Prostate gland (tissue), 2 donors: ENCODE results near the gene HLA-DQB1.

Source experiments
- POLR2AphosphoS5 ChIP-seq: sonication (generic); formaldehyde crosslinking; IDR thresholded peaks from one replicate; pipeline ENCODE4 v1.6.1; 2017; ENCODE audit warnings: antibody characterized with exemption
- TF ChIP-seq, protein P1 (sequence below), 4 experiments: fragments of 200-600 bp in 2 of 4; fragments of 450-650 bp in 2 of 4; sonication (generic) in 2 of 4; IDR thresholded peaks; 1 replicate in 3 of 4; 2 replicates in 1 of 4; pipeline ENCODE4 v1.5.1; 2016 to 2019; ENCODE audit warnings: antibody characterized with exemption in 4 of 4, mild to moderate bottlenecking in 2 of 4, moderate library complexity in 2 of 4

DNA sequence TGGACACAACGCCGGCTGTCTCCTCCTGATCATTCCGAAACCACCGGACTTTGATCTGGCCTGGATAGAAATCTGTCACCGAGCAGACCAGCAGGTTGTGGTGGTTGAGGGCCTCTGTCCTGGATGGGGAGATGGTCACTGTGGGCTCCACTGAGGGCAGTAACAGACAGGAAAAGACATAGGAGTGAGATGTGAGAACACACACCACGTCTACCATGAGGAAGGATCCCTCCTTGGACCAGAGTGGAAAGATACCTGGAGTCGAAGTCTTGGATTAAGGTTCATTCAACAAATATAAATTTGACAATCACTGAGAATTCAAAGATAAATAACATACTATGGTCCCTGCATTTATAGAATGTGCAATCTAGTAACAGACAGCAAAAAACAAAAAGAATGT is 4.4 kb downstream of the HLA-DQB1 start:
- TF ChIP-seq POLR2AphosphoS5: no peak
- TF ChIP-seq, protein P1, sequence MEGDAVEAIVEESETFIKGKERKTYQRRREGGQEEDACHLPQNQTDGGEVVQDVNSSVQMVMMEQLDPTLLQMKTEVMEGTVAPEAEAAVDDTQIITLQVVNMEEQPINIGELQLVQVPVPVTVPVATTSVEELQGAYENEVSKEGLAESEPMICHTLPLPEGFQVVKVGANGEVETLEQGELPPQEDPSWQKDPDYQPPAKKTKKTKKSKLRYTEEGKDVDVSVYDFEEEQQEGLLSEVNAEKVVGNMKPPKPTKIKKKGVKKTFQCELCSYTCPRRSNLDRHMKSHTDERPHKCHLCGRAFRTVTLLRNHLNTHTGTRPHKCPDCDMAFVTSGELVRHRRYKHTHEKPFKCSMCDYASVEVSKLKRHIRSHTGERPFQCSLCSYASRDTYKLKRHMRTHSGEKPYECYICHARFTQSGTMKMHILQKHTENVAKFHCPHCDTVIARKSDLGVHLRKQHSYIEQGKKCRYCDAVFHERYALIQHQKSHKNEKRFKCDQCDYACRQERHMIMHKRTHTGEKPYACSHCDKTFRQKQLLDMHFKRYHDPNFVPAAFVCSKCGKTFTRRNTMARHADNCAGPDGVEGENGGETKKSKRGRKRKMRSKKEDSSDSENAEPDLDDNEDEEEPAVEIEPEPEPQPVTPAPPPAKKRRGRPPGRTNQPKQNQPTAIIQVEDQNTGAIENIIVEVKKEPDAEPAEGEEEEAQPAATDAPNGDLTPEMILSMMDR (IDR thresholded peaks at IDR 0.05): no peak
